Neural progenitor cell (in vitro differentiated cells): ENCODE data around the gene TLK1. TPM values are rescaled to one million over a fixed set of nuclear protein-coding genes. Genes with fewer than 3 reads are reported as not detected.

Experiments
- DNase-seq: peaks from one replicate; pipeline ENCODE4 v3.0.0-alpha.2; 2016; ENCODE audit warnings: low spot score
- H2AFZ ChIP-seq: fragments of 200-600 bp; sonication (generic); replicated peaks from 2 replicates; pipeline ENCODE4 v1.6.1; 2016; ENCODE audit warnings: antibody characterized with exemption
- H3F3A ChIP-seq: fragments of 200-600 bp; sonication (generic); 2 replicates; pipeline ENCODE4 v1.6.1; 2016; ENCODE audit warnings: antibody characterized with exemption, low read depth
- H3K27ac ChIP-seq: fragments of 200-600 bp; sonication (generic); 2 replicates; pipeline ENCODE4 v1.5.1; 2016; ENCODE audit warnings: mild to moderate bottlenecking
- H3K27me3 ChIP-seq: fragments of 200-600 bp; sonication (generic); 2 replicates; pipeline ENCODE4 v1.6.1; 2016; ENCODE audit warnings: mild to moderate bottlenecking, moderate library complexity
- H3K36me3 ChIP-seq: fragments of 200-600 bp; sonication (generic); 2 replicates; pipeline ENCODE4 v1.5.1; 2016
- H3K4me1 ChIP-seq: fragments of 200-600 bp; sonication (generic); 2 replicates; pipeline ENCODE4 v1.6.1; 2016; ENCODE audit warnings: mixed run types
- H3K4me2 ChIP-seq: fragments of 200-600 bp; sonication (generic); 2 replicates; pipeline ENCODE4 v1.6.1; 2016
- H3K4me3 ChIP-seq: fragments of 200-600 bp; sonication (generic); 2 replicates; pipeline ENCODE4 v1.5.1; 2016
- H3K79me2 ChIP-seq: fragments of 200-600 bp; sonication (generic); 2 replicates; pipeline ENCODE4 v1.6.1; 2016; ENCODE audit warnings: low read depth
- H3K9ac ChIP-seq: fragments of 200-600 bp; sonication (generic); 2 replicates; pipeline ENCODE4 v1.6.1; 2016
- H3K9me3 ChIP-seq: fragments of 200-600 bp; sonication (generic); 2 replicates; pipeline ENCODE4 v1.5.1; 2016; ENCODE audit warnings: low read depth
- H4K20me1 ChIP-seq: fragments of 200-600 bp; sonication (generic); 2 replicates; pipeline ENCODE4 v1.6.1; 2016; ENCODE audit warnings: low read depth
- H3K27ac Mint-ChIP-seq: 3 replicates; pipeline ENCODE4 v1.8.0; 2021; ENCODE audit warnings: mixed read lengths
- H3K27me3 Mint-ChIP-seq: 2 replicates; pipeline ENCODE4 v1.8.0; 2022; ENCODE audit warnings: low read depth, mild to moderate bottlenecking, inconsistent platforms, moderate library complexity, mixed read lengths; ENCODE audit not compliant: insufficient read depth
- H3K36me3 Mint-ChIP-seq: 3 replicates; pipeline ENCODE4 v1.8.0; 2021; ENCODE audit warnings: mixed read lengths
- H3K4me1 Mint-ChIP-seq: 3 replicates; pipeline ENCODE4 v1.8.0; 2021; ENCODE audit warnings: mixed read lengths
- H3K4me3 Mint-ChIP-seq: 3 replicates; pipeline ENCODE4 v1.8.0; 2021; ENCODE audit warnings: mild to moderate bottlenecking, moderate library complexity, mixed read lengths
- H3K9me3 Mint-ChIP-seq: 3 replicates; pipeline ENCODE4 v1.8.0; 2020; ENCODE audit warnings: mixed read lengths
- CTCF ChIP-seq: fragments of 200-600 bp; sonication (generic); IDR thresholded peaks from 2 replicates; pipeline ENCODE4 v1.5.1; 2017; ENCODE audit warnings: antibody characterized with exemption, mild to moderate bottlenecking
- EZH2 ChIP-seq: fragments of 200-600 bp; sonication (generic); IDR thresholded peaks from 2 replicates; pipeline ENCODE4 v1.6.1; 2017; ENCODE audit warnings: antibody characterized with exemption, mild to moderate bottlenecking, moderate library complexity
- EZH2phosphoT487 ChIP-seq: fragments of 200-600 bp; sonication (generic); IDR thresholded peaks from 2 replicates; pipeline ENCODE4 v1.6.1; 2017; ENCODE audit warnings: antibody characterized with exemption
- total RNA-seq: library from RNA; depleted of rRNA; stranded (reverse); fragments of >200 nt; gene quantifications from 2 replicates; pipeline ENCODE4 v1.2.3, GENCODE V29; 2015; ENCODE audit warnings: low replicate concordance

The TLK1 gene
- total RNA-seq, 1 donor from 2014 or later, result 31.1 TPM

GRCh38 chr2:170969030-170969429 is 191.7 kb downstream of the TLK1 start:
- Mint-ChIP-seq H3K4me1 (peaks cover 11% of the 10 kb centered on the region), H3K4me3 (no peak overlapping the region), H3K27me3 (no peaks in the 10 kb centered on the region), H3K9me3 (no peaks in the 10 kb centered on the region), H3K27ac (no peak overlapping the region), H3K36me3 (peaks cover 24% of the 10 kb centered on the region)
- Histone ChIP-seq H3F3A (peaks cover 20% of the 10 kb centered on the region), H3K27me3 (peaks cover 7% of the 10 kb centered on the region), H3K4me2 (no peak overlapping the region), H3K79me2 (no peaks in the 10 kb centered on the region), H4K20me1 (no peaks in the 10 kb centered on the region), H3K4me3 (no peak overlapping the region), H3K9ac (no peak overlapping the region), H3K4me1 (peaks cover 7% of the 10 kb centered on the region), H2AFZ (no peak overlapping the region), H3K36me3 (no peaks in the 10 kb centered on the region), H3K27ac (peak overlapping the region; percentile 58), H3K9me3 (no peaks in the 10 kb centered on the region)
- DNase-seq, result no peak
- TF ChIP-seq CTCF (no peak), EZH2phosphoT487 (no peak), EZH2 (no peak)

- Histone ChIP-seq H3K9me3 (no peaks in the 10 kb centered on the region), H3F3A (peaks cover 20% of the 10 kb centered on the region), H3K36me3 (no peaks in the 10 kb centered on the region), H2AFZ (no peak overlapping the region), H3K9ac (no peak overlapping the region), H4K20me1 (no peaks in the 10 kb centered on the region), H3K27ac (peak overlapping the region; percentile 58), H3K79me2 (no peaks in the 10 kb centered on the region), H3K4me2 (no peak overlapping the region), H3K4me3 (no peak overlapping the region), H3K27me3 (peaks cover 4% of the 10 kb centered on the region), H3K4me1 (peaks cover 4% of the 10 kb centered on the region)
- DNase-seq, result no peak
- Mint-ChIP-seq H3K9me3 (no peaks in the 10 kb centered on the region), H3K36me3 (peaks cover 27% of the 10 kb centered on the region), H3K4me1 (peaks cover 10% of the 10 kb centered on the region), H3K27me3 (no peaks in the 10 kb centered on the region), H3K27ac (no peak overlapping the region), H3K4me3 (no peak overlapping the region)
- TF ChIP-seq CTCF (no peak), EZH2 (no peak), EZH2phosphoT487 (no peak)
Measured at GRCh38 chr2:170968205-170969003, 192.3 kb downstream of the TLK1 start.

- Mint-ChIP-seq H3K4me3 (no peak overlapping the region), H3K27me3 (no peaks in the 10 kb centered on the region), H3K36me3 (peaks cover 29% of the 10 kb centered on the region), H3K9me3 (no peaks in the 10 kb centered on the region), H3K4me1 (peaks cover 4% of the 10 kb centered on the region), H3K27ac (no peak overlapping the region)
- Histone ChIP-seq H3K79me2 (no peaks in the 10 kb centered on the region), H2AFZ (no peak overlapping the region), H3K27ac (no peak overlapping the region), H3K9ac (no peak overlapping the region), H3K4me3 (no peak overlapping the region), H4K20me1 (no peaks in the 10 kb centered on the region), H3K4me2 (no peak overlapping the region), H3K9me3 (no peaks in the 10 kb centered on the region), H3F3A (peaks cover 14% of the 10 kb centered on the region), H3K36me3 (no peaks in the 10 kb centered on the region), H3K4me1 (no peaks in the 10 kb centered on the region), H3K27me3 (no peaks in the 10 kb centered on the region)
- TF ChIP-seq EZH2phosphoT487 (no peak), EZH2 (no peak)
- no peak for DNase-seq
Measured at GRCh38 chr2:170967553-170967952, 193.1 kb downstream of the TLK1 start.
